Activated naive CD4-positive, alpha-beta T cell (primary cell): ENCODE measurements around the gene PHLPP1.
"Not testable (repeated sequence)": the region's sequence is repeated elsewhere in the genome, so short reads cannot be mapped to it uniquely, and the experiment has no call there.

Experiments used
- DNase-seq, 4 experiments: peaks; one replicate each; lab custom pipeline; 2025; lab: John Stamatoyannopoulos, UW

PHLPP1 gene

GRCh38 chr18:62885804-62886203, 170.5 kb downstream of the PHLPP1 start:
- no peak for DNase-seq

- DNase-seq, result no peak
Measured at GRCh38 chr18:62894681-62895390, 179.5 kb downstream of the PHLPP1 start.

GRCh38 chr18:62897153-62897552, 181.8 kb downstream of the PHLPP1 start:
- DNase-seq, result no peak

GRCh38 chr18:62898359-62898758, 183.0 kb downstream of the PHLPP1 start:
- no peak for DNase-seq

- no peak for DNase-seq
Measured at GRCh38 chr18:62899534-62899933, 184.2 kb downstream of the PHLPP1 start.

- no peak for DNase-seq
Measured at GRCh38 chr18:62900132-62900883, 185.0 kb downstream of the PHLPP1 start.

GRCh38 chr18:62902776-62903175, 187.4 kb downstream of the PHLPP1 start:
- no peak for DNase-seq

GRCh38 chr18:62904396-62905285, 189.3 kb downstream of the PHLPP1 start:
- DNase-seq, result no peak

- no peak for DNase-seq
Measured at GRCh38 chr18:62912885-62913284, 197.5 kb downstream of the PHLPP1 start.

- not testable (repeated sequence) for DNase-seq
Measured at GRCh38 chr18:62913824-62914223, 198.5 kb downstream of the PHLPP1 start.

GRCh38 chr18:62914871-62915392, 199.6 kb downstream of the PHLPP1 start:
- DNase-seq, result no peak

GRCh38 chr18:62918361-62918760, 203.0 kb downstream of the PHLPP1 start:
- DNase-seq, result no peak

GRCh38 chr18:62919109-62919838, 203.9 kb downstream of the PHLPP1 start:
- no peak for DNase-seq

GRCh38 chr18:62925031-62925688, 209.8 kb downstream of the PHLPP1 start:
- no peak for DNase-seq

GRCh38 chr18:62928326-62928725, 213.0 kb downstream of the PHLPP1 start:
- no peak for DNase-seq

- no peak for DNase-seq
Measured at GRCh38 chr18:62933261-62933887, 218.0 kb downstream of the PHLPP1 start.

- DNase-seq, result no peak
Measured at GRCh38 chr18:62935994-62936393, 220.7 kb downstream of the PHLPP1 start.

GRCh38 chr18:62937065-62937464, 221.7 kb downstream of the PHLPP1 start:
- no peak for DNase-seq

GRCh38 chr18:62938006-62938405, 222.7 kb downstream of the PHLPP1 start:
- DNase-seq, result no peak

GRCh38 chr18:62938487-62938886, 223.1 kb downstream of the PHLPP1 start:
- DNase-seq, result no peak

GRCh38 chr18:62939433-62939832, 224.1 kb downstream of the PHLPP1 start:
- DNase-seq, result no peak
